Urinary bladder (tissue), 2 donors: ENCODE measurements around the gene PARP11. TPM values are rescaled to one million over a fixed set of nuclear protein-coding genes. Genes with fewer than 3 reads are reported as not detected.

Experiments used
- polyA plus RNA-seq: library from polyadenylated mRNA; stranded (reverse); fragments of 200-250 nt; gene quantifications from one replicate; pipeline ENCODE4 v1.2.3, GENCODE V29; 2013
- total RNA-seq: library from RNA; depleted of rRNA; stranded (reverse); fragments of >200 nt; gene quantifications from one replicate; pipeline ENCODE4 v1.2.3, GENCODE V29; 2014
- donor health status: healthy.

The PARP11 gene
- total and polyA plus RNA-seq, 2 donors, result 5.1 to 23.3 TPM

Other genes starting within 250 kb of the PARP11 start
- gene CRACR2A, start 120.3 kb downstream of the PARP11 start, total RNA-seq, result 6.2 TPM
- 1.5 TPM for gene CRACR2A, start 120.3 kb downstream of the PARP11 start, polyA plus RNA-seq